ENCODE measurements around the gene KAT8.
A peak's percentile ranks its signal among the peaks of the same experiment; 100 is the strongest.

Gene KAT8

GRCh38 chr16:31106509-31107464 lies 10.7 kb upstream of the KAT8 start:
- DNase-seq (ENCODE audit: insufficient read length, low spot score) (no peak), FAIRE-seq (no peak)

GRCh38 chr16:31107465-31107867 lies 10.0 kb upstream of the KAT8 start:
- DNase-seq (ENCODE audit: insufficient read length, low spot score) (peak; percentile 80), FAIRE-seq (peak; percentile 87)

DNA sequence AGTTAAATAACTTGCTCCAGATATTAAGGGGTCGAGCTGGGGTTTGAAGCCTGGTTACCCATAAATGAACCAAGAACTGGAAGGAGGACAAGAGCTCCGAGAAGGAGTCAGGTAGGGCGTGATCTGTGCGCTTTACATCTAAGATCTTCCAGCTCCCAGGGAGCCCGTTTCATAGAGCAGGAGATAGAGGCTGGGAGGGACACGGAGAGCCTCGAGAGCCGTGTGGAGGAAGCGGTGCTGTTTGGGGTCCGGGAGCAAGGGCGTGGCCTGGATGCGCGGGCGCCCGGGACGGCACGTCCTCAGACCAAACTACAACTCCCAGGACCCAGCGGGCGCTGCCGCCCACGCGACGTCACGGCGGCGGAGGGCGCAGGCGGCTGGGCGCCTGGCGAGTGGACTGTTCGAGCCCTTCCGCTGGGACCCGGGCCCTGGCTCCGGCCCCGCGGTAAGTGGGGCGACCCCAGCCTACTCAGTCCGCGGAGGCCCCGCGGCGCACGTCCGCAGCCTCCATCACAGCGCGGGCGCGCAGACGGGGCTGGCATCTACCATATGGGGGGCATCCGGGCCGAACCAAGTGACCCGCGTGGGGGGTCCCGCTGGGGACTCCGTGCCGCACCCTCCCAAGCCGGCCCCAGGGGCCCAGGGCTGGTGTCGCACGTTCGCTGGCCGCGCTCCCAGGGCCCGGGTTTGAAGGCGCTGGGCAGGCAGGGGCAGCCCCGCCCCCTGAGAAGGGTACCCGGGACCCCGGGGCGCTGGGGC lies 9.2 kb upstream of the KAT8 start, which contains the start of gene BCKDK:
TSS of gene BCKDK (plus strand) at position 352 of the 759 bp plus-strand sequence. CDS start 838 bp downstream, outside the sequence.
- DNase-seq (ENCODE audit: insufficient read length, low spot score): peak; percentile 93
- peak; percentile 79 for FAIRE-seq

DNA sequence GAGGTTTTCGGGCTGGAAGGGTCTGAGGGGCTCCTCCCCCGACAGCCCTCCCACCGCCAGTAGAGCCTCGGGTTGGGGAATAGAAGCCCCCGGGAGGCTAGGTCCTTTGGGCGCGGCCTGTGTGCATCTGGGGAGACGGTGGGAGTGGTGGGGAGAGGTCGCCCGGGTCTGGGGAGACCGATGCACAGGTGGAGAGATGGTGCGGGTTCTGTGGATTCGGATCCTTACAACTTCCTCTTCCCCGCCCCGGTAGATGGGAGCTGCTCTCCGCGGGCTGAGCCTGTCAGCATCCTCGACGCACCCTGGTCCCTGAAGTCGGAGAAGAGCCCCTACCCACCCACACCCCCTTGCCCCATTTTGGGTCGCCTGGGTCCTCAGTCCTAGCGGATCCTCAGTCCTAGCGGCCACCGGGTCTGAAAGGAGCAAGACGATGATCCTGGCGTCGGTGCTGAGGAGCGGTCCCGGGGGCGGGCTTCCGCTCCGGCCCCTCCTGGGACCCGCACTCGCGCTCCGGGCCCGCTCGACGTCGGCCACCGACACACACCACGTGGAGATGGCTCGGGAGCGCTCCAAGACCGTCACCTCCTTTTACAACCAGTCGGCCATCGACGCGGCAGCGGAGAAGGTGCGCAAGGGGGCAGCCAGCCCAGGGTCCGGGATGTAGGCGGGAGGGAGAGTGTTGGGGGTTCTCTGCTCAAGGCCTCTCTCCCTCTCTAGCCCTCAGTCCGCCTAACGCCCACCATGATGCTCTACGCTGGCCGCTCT lies 8.5 kb upstream of the KAT8 start:
- no peak for FAIRE-seq
- no peak for DNase-seq (ENCODE audit: insufficient read length, low spot score)

- FAIRE-seq: no peak
Observed at GRCh38 chr16:31109622-31110021, 7.8 kb upstream of the KAT8 start.

DNA sequence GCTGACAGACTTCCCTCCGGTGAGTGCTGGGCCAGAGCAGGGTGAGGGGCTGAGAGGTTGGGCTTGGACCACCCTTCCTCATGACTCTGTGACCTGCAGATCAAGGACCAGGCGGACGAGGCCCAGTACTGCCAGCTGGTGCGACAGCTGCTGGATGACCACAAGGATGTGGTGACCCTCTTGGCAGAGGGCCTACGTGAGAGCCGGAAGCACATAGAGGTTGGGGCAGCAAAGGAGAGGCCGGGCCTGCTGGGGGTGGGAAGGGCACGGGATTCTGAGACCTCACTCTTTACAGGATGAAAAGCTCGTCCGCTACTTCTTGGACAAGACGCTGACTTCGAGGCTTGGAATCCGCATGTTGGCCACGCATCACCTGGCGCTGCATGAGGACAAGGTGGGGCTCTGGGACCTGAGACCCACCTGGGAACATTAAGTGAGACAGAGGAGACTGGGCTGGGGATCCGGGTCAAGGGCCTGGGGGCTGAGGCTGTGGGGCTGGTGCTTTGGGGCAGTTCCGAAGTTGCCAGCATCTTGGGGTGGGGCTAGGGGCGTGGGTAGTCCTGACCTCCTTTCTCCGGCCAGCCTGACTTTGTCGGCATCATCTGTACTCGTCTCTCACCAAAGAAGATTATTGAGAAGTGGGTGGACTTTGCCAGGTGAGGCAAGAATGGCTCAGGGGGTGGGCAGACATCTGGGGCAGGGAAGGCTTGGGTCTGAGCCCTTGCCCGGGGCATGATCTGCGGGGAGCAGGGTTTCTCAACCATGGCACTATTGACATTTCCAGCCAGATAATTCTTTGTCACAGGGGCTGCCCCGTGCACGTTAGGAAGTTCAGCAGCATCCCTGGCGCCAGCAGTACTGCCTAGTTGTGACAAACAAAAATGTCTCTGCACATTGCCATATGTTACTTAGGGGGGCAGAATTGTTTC lies 7.1 kb upstream of the KAT8 start:
- no peak for FAIRE-seq
- DNase-seq (ENCODE audit: insufficient read length, low spot score): no peak

More at GRCh38 chr16:31109622-31110021, 7.8 kb upstream of the KAT8 start:
- DNase-seq (ENCODE audit: insufficient read length, low spot score): no peak

- DNase-seq (ENCODE audit: insufficient read length, low spot score) (no peak), FAIRE-seq (no peak)
Observed at GRCh38 chr16:31111881-31112466, 5.5 kb upstream of the KAT8 start.

- FAIRE-seq (no peak), DNase-seq (ENCODE audit: insufficient read length, low spot score) (no peak)
Observed at GRCh38 chr16:31112711-31113110, 4.8 kb upstream of the KAT8 start.

DNA sequence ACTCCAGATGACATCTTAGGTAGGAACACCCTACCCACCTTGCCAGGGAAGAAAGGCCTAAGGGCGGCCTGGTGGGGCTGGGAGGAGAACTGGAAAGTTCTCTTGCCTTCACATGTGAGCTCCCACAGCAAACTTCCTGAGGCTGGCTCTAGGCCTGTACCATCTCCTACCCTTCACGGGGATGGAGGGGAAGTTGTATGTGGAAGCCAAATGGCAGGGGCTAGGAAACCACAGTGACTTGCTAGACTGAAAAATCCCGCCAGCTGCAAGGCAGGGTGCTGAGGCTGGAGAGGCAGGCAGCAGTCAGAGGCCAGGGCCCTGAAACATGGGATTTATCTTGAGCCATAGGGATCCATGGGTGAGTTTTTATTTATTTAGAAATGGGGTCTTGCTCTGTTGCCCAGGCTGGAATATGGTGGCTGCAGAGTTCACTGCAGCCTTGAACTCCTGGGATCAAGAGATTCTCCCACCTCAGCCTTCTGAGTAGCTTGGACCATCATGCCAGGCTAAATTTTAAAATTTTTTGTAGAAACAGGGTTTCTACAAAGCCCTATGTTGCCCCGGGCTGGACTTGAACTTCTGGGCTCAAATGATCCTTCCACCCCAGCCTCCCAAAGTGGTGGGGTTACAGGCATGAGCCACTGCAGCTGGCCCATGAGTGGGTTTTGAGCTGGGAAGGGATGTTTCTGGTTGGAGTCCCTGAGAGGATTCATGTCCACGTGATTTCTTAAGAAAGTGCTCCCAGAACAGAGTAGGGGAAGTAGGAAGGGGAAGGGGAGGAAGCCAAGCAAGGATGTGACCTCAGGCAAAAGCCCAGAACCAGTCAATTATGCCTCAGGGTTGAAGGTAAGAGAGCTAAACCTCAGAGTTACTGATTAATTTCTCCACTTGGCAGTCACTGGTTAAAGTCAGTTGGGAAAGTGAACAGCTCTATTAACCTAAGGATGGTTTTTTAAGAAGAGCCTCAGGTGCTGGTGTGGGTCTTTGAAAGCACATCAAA lies 4.0 kb upstream of the KAT8 start:
- DNase-seq (ENCODE audit: insufficient read length, low spot score): peak; percentile 63
- peak; percentile 90 for FAIRE-seq

- FAIRE-seq (no peak), DNase-seq (ENCODE audit: insufficient read length, low spot score) (no peak)
Observed at GRCh38 chr16:31114468-31114867, 3.0 kb upstream of the KAT8 start.

DNA sequence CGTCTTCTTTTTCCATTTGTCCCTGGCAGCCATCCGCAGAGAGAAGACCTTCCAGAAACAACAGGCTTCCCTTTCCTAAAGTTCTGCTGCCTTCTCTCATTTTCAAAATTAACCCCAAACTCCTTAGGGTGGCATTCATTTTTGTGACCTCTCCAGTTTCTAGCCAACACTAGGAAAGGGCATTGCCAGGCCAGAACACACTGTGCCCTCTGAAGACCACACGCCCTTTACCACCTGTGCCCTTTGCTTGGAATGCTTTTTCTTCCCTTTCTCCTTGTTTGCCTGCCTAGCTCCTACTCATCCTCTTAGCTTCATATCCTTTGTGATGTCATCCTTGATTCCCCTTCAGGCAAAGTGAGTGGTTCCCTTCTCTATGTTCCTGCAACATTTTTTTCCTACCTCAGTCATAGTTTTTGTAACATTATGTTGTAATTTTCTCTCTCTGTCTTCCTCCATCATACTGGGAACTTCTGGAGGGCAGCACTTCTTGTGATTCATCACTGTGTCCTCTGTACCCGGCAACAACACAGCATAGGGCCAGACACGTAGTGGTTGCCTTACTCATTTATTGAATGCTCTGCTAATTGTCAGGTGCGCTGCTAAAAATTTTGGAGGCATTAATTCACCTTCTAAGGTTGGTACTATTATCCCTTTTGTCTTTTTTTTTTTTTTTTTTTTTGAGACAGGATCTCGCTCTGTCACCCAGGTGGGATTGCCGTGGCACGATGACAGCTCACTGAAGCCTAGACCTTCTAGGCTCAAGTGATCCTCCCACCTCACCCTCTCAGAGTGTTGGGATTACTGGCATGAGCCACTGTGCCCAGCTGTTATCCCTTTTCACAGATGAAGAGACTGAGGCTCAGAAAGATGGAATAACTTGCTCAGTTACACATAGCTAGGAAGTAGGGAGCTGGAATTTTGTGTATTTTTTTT lies 1.0 kb downstream of the KAT8 start:
- no peak for DNase-seq (ENCODE audit: insufficient read length, low spot score)
- peak; percentile 31 for FAIRE-seq

- DNase-seq (ENCODE audit: insufficient read length, low spot score): no peak
- FAIRE-seq: no peak
Observed at GRCh38 chr16:31120129-31120528, 2.7 kb downstream of the KAT8 start.

DNA sequence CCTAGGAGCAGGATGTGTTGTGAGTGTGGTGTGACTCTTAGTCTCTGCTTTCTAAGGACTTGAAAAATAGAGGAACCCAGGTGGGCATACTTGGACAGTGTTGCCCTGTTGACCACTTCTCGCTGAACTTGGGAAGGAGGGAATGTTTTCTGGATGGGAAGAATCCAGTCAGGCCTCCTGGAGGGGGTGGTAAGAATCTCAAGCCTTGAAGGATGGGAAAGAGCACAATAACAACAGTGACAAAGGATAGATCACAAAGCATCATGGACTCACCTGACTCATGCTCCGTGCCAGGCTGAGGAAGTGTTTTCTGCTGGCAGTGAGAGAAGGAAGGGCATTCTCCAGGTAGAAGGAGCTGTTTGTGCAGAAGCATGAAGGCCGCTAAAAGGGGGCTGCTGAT lies 8.4 kb downstream of the KAT8 start:
- no peak for FAIRE-seq
- DNase-seq (ENCODE audit: insufficient read length, low spot score): no peak

- DNase-seq (ENCODE audit: insufficient read length, low spot score) (no peak), FAIRE-seq (no peak)
Observed at GRCh38 chr16:31127182-31127581, 9.7 kb downstream of the KAT8 start.

DNA sequence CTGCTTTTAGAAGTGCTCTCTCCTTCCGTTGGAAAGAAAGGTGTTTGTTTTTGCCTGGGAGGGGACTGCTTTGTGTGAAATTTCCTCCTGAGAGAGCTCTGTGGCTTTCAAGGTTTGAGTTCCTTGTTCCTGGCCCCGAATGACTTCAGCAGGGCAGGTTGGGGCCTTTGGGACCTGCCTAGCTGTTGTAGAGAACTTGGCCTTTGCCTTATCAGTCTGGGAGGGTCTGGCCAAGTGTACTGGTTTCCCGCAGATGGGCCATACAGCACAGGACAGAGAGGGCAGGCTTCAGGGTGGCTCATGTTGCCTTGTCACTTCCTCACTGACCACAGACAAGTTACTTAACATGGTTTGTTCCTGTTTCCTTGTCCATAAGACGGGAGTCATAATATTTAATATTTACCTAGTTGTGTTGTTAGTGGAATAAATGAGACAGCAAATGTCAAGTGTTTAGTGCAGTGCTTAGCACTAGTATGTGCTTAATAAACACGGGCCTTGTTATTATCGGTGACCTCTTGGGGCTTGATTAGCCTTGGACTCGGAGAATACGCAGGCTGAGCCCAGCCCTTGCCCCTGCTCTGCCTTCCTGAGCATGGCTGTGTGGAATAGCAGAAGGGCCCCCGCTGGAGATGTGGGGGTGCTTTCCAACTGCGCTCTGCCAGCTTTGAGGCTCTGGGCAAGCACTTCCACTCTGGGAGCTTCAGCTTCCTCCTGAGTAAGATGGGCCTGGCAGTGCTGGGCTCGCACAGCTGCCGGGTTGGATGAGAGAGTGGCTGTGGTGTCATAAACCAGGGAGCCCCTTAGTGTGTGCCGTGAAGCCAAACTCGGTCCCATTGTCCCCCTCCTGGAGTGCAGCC lies 11.5 kb downstream of the KAT8 start:
- DNase-seq (ENCODE audit: insufficient read length, low spot score) (no peak), FAIRE-seq (no peak)

Measured in GM19239 (cell line).